ENCODE results near the gene ROCK2.

Gene ROCK2

DNA sequence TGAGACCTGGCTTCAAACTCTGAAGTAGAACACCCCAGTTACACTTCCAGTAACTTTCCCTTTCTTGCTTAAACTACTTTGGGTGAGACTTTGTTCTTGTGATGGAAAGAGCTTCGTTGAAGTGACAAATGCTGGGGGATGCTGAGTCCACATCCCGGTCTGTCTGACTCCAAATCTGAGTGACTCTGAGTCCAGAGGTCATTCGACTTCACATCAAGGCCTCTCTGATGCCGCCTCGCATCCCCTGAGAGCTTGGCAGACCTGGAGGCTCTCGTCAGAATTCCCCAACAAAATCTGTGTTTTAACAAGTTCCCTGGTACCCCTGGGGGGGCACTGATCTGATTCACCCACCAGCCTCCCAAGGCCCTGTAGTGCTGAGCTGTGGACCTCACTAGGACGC lies 31.6 kb upstream of the ROCK2 start:
- TF ChIP-seq POLR2AphosphoS5 (IDR thresholded peaks at IDR 0.05; ENCODE audit: low read depth, low read length): no peak
- no peak for TF ChIP-seq FOXP2 (optimal IDR thresholded peaks at IDR 0.05; ENCODE audit: borderline replicate concordance, extremely low read depth, extremely low read length, insufficient read depth)
- no peak for TF ChIP-seq TAF1 (IDR thresholded peaks at IDR 0.05; ENCODE audit: borderline replicate concordance, insufficient read depth, low read length)
- TF ChIP-seq, protein P1, sequence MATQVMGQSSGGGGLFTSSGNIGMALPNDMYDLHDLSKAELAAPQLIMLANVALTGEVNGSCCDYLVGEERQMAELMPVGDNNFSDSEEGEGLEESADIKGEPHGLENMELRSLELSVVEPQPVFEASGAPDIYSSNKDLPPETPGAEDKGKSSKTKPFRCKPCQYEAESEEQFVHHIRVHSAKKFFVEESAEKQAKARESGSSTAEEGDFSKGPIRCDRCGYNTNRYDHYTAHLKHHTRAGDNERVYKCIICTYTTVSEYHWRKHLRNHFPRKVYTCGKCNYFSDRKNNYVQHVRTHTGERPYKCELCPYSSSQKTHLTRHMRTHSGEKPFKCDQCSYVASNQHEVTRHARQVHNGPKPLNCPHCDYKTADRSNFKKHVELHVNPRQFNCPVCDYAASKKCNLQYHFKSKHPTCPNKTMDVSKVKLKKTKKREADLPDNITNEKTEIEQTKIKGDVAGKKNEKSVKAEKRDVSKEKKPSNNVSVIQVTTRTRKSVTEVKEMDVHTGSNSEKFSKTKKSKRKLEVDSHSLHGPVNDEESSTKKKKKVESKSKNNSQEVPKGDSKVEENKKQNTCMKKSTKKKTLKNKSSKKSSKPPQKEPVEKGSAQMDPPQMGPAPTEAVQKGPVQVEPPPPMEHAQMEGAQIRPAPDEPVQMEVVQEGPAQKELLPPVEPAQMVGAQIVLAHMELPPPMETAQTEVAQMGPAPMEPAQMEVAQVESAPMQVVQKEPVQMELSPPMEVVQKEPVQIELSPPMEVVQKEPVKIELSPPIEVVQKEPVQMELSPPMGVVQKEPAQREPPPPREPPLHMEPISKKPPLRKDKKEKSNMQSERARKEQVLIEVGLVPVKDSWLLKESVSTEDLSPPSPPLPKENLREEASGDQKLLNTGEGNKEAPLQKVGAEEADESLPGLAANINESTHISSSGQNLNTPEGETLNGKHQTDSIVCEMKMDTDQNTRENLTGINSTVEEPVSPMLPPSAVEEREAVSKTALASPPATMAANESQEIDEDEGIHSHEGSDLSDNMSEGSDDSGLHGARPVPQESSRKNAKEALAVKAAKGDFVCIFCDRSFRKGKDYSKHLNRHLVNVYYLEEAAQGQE (IDR thresholded peaks at IDR 0.05; ENCODE audit: insufficient read depth in 1 of 2, low read depth in 2 of 2, low read length in 2 of 2): no peak
- no peak for TF ChIP-seq SIN3A (IDR thresholded peaks at IDR 0.05; ENCODE audit: borderline replicate concordance, insufficient read depth, low read length)

DNA sequence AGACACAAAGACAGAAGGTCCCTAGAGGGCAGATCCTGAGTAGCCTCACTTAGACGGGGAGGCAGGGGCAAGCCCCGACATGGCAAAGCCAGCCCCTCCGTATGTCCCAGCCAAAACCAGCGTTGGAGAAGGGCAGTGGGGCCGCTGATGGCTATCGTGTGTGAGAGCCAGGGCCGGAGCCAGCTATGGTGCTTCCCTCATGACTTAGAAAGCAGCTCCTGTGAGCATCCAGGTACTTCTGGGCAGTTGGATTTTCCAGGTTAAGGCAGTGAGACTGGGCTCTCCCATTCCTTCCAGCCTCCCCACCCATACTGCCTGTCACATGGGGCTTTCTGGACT lies 31.2 kb upstream of the ROCK2 start:
- no peak for TF ChIP-seq TAF1 (IDR thresholded peaks at IDR 0.05; ENCODE audit: borderline replicate concordance, insufficient read depth, low read length)
- TF ChIP-seq SIN3A (IDR thresholded peaks at IDR 0.05; ENCODE audit: borderline replicate concordance, insufficient read depth, low read length): no peak
- TF ChIP-seq, protein P1 (IDR thresholded peaks at IDR 0.05; ENCODE audit: insufficient read depth in 1 of 2, low read depth in 2 of 2, low read length in 2 of 2): no peak
- TF ChIP-seq FOXP2 (optimal IDR thresholded peaks at IDR 0.05; ENCODE audit: borderline replicate concordance, extremely low read depth, extremely low read length, insufficient read depth): no peak
- no peak for TF ChIP-seq POLR2AphosphoS5 (IDR thresholded peaks at IDR 0.05; ENCODE audit: low read depth, low read length)

DNA sequence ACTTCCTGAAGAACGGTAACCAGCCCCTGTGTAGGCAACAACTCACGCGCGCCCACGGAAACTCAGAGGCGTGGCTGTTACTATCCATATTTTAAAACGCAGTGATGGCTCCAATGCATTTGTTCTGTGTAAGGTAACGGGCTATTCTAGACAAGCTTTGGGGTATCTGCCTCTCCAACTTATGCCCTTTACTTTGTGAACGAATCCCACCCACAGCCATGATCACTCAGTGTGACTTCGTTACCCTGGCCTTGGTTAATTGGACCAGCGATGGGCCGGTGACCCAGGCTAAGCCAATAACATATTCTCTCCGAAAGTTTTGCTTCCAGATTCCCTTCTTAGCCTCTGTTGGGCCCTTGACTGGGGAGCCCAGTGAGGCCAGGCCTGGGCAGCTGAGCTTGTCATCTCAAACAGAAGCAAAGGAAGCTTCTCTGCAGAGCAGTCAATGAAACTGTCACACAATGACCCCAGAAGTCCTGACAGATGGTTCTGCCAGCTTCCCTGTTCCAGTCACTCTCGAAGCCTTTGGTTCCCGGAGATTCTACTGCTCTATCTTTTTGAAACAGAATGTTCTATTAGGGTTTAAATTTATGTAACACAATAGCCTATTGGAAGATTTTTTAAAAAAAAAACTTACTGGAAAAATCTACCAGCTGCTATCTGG lies 30.7 kb upstream of the ROCK2 start:
- TF ChIP-seq POLR2AphosphoS5 (IDR thresholded peaks at IDR 0.05; ENCODE audit: low read depth, low read length): no peak
- no peak for TF ChIP-seq TAF1 (IDR thresholded peaks at IDR 0.05; ENCODE audit: borderline replicate concordance, insufficient read depth, low read length)
- no peak for TF ChIP-seq FOXP2 (optimal IDR thresholded peaks at IDR 0.05; ENCODE audit: borderline replicate concordance, extremely low read depth, extremely low read length, insufficient read depth)
- TF ChIP-seq SIN3A (IDR thresholded peaks at IDR 0.05; ENCODE audit: borderline replicate concordance, insufficient read depth, low read length): no peak
- TF ChIP-seq, protein P1 (IDR thresholded peaks at IDR 0.05; ENCODE audit: insufficient read depth in 1 of 2, low read depth in 2 of 2, low read length in 2 of 2): no peak

DNA sequence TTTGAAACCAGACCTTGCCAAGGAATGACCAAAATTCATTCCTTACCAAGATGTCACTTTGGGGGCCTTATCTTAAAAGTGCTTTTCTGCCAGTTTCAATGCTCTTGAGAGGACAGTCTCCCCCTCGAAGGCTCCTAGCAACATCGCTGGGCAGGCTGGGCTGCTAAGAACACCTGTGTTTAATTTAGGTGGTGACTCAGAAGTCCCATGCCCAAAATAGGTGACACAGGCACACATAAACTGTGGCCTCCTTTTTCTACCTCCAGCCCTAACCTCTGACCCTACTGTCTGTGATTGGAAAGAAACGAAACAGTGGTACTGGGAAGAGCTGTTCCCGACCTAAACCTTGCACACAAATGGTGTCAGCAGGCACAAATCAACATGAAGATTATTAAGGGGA lies 28.7 kb upstream of the ROCK2 start:
- TF ChIP-seq, protein P1 (IDR thresholded peaks at IDR 0.05; ENCODE audit: insufficient read depth in 1 of 2, low read depth in 2 of 2, low read length in 2 of 2): no peak
- no peak for TF ChIP-seq POLR2AphosphoS5 (IDR thresholded peaks at IDR 0.05; ENCODE audit: low read depth, low read length)
- no peak for TF ChIP-seq TAF1 (IDR thresholded peaks at IDR 0.05; ENCODE audit: borderline replicate concordance, insufficient read depth, low read length)
- TF ChIP-seq FOXP2 (optimal IDR thresholded peaks at IDR 0.05; ENCODE audit: borderline replicate concordance, extremely low read depth, extremely low read length, insufficient read depth): no peak
- no peak for TF ChIP-seq SIN3A (IDR thresholded peaks at IDR 0.05; ENCODE audit: borderline replicate concordance, insufficient read depth, low read length)

All from PFSK-1 (cell line).